ENCODE results near the gene AGAP1. TPM values are rescaled to one million over a fixed set of nuclear protein-coding genes. Genes with fewer than 3 reads are reported as not detected.

The AGAP1 gene
- polyA plus RNA-seq, 1 donor from 2014 or later, result 17.4 TPM

DNA sequence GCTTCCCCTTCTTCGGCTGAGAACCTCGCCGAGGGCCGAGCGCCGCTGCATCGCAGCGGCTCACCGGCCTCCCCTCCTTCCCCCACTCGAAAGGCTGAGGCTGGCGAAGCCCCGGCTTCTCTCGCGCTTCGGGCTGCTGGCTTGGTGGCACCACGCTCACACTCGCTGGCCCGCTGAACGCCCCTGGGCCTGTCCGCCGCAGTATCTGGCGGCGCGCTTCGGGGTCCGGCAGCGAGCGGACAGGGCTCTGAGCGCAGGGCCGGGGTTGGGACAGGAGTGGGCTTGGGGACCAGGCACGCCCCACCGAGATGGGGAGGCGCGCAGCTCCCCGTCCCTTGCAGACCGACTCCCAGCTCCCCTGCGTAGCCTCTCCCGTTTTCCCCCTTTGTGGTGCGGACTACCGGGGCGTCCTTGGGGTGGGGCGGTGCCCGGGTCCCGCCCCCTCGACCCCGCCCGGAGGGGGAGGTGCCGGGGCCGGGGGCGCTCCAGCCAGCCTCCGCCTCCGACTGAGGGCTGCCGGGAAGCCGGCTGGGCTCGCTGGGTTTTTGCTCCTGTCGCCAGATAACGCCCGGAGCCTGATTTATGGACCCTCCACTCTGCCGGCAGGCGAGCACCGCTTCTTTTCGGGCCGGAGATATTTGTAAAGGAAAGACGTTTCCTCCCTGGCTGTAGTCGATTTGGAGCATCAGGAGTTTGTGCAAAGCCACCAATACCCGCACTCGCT is 670.5 kb downstream of the AGAP1 start:
- no peak overlapping the region for H3K27ac ChIP-seq (ENCODE audit: low read length)
- no peak overlapping the region for H2AFZ ChIP-seq (ENCODE audit: low read depth, low read length)
- H3K27me3 ChIP-seq (ENCODE audit: insufficient read depth, low read depth, low read length), result peaks cover 100% of the 10 kb centered on the region
- no peaks in the 10 kb centered on the region for H3F3A ChIP-seq (ENCODE audit: insufficient read depth, low read length, poor library complexity, severe bottlenecking)
- TF ChIP-seq REST (IDR thresholded peaks at IDR 0.05; ENCODE audit: borderline replicate concordance), result no peak
- TF ChIP-seq, protein P1, sequence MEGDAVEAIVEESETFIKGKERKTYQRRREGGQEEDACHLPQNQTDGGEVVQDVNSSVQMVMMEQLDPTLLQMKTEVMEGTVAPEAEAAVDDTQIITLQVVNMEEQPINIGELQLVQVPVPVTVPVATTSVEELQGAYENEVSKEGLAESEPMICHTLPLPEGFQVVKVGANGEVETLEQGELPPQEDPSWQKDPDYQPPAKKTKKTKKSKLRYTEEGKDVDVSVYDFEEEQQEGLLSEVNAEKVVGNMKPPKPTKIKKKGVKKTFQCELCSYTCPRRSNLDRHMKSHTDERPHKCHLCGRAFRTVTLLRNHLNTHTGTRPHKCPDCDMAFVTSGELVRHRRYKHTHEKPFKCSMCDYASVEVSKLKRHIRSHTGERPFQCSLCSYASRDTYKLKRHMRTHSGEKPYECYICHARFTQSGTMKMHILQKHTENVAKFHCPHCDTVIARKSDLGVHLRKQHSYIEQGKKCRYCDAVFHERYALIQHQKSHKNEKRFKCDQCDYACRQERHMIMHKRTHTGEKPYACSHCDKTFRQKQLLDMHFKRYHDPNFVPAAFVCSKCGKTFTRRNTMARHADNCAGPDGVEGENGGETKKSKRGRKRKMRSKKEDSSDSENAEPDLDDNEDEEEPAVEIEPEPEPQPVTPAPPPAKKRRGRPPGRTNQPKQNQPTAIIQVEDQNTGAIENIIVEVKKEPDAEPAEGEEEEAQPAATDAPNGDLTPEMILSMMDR (IDR thresholded peaks at IDR 0.05; ENCODE audit: poor library complexity, severe bottlenecking), result no peak
- no peak for TF ChIP-seq SMC3 (conservative IDR thresholded peaks at IDR 0.05; ENCODE audit: poor library complexity)
- peak; percentile 6 for TF ChIP-seq POLR2AphosphoS5 (IDR thresholded peaks at IDR 0.05)
- TF ChIP-seq EZH2 (IDR thresholded peaks at IDR 0.05; ENCODE audit: borderline replicate concordance, insufficient read depth, low read length, poor library complexity, severe bottlenecking), result peak; percentile 75
- TF ChIP-seq RAD21 (conservative IDR thresholded peaks at IDR 0.05), result no peak
- TF ChIP-seq TAF1 (IDR thresholded peaks at IDR 0.05; ENCODE audit: low read depth), result no peak
- H4K20me1 ChIP-seq (ENCODE audit: insufficient read depth), result no peaks in the 10 kb centered on the region
- H3K9me3 ChIP-seq (ENCODE audit: low read length), result no peaks in the 10 kb centered on the region
- no peaks in the 10 kb centered on the region for H3K79me2 ChIP-seq (replicated peaks; ENCODE audit: insufficient read depth, low read length)
- peak overlapping the region; percentile 56 for H3K4me3 ChIP-seq (ENCODE audit: low read length)
- H3K9ac ChIP-seq (ENCODE audit: low read length), result peak overlapping the region; percentile 5
- H3K4me2 ChIP-seq (ENCODE audit: low read length), result no peak overlapping the region
- no peaks in the 10 kb centered on the region for H3K9me2 ChIP-seq (ENCODE audit: insufficient read depth, low read length)
- no peaks in the 10 kb centered on the region for H3K36me3 ChIP-seq (ENCODE audit: insufficient read depth, low read length)

GRCh38 chr2:236164925-236165841 is 671.3 kb downstream of the AGAP1 start:
- H3K36me3 ChIP-seq (ENCODE audit: insufficient read depth, low read length), result no peaks in the 10 kb centered on the region
- H3K9me2 ChIP-seq (ENCODE audit: insufficient read depth, low read length), result no peaks in the 10 kb centered on the region
- H3F3A ChIP-seq (ENCODE audit: insufficient read depth, low read length, poor library complexity, severe bottlenecking), result no peaks in the 10 kb centered on the region
- TF ChIP-seq EZH2 (IDR thresholded peaks at IDR 0.05; ENCODE audit: borderline replicate concordance, insufficient read depth, low read length, poor library complexity, severe bottlenecking) (no peak), TAF1 (IDR thresholded peaks at IDR 0.05; ENCODE audit: low read depth) (no peak), REST (IDR thresholded peaks at IDR 0.05; ENCODE audit: borderline replicate concordance) (no peak), RAD21 (conservative IDR thresholded peaks at IDR 0.05) (no peak), POLR2AphosphoS5 (IDR thresholded peaks at IDR 0.05) (no peak), MXI1 (conservative IDR thresholded peaks at IDR 0.05; ENCODE audit: poor library complexity, severe bottlenecking) (no peak), EP300 (conservative IDR thresholded peaks at IDR 0.05; ENCODE audit: poor library complexity, severe bottlenecking) (no peak), SMC3 (conservative IDR thresholded peaks at IDR 0.05; ENCODE audit: poor library complexity) (no peak)
- TF ChIP-seq, protein P1 (IDR thresholded peaks at IDR 0.05; ENCODE audit: poor library complexity, severe bottlenecking), result no peak
- no peak overlapping the region for H3K27ac ChIP-seq (ENCODE audit: low read length)
- no peaks in the 10 kb centered on the region for H3K9me3 ChIP-seq (ENCODE audit: low read length)
- H3K4me2 ChIP-seq (ENCODE audit: low read length), result no peak overlapping the region
- peaks cover 100% of the 10 kb centered on the region for H3K27me3 ChIP-seq (ENCODE audit: insufficient read depth, low read depth, low read length)
- peak overlapping the region; percentile 56 for H3K4me3 ChIP-seq (ENCODE audit: low read length)
- H2AFZ ChIP-seq (ENCODE audit: low read depth, low read length), result no peak overlapping the region
- no peaks in the 10 kb centered on the region for H4K20me1 ChIP-seq (ENCODE audit: insufficient read depth)
- no peak overlapping the region for H3K9ac ChIP-seq (ENCODE audit: low read length)
- no peaks in the 10 kb centered on the region for H3K79me2 ChIP-seq (replicated peaks; ENCODE audit: insufficient read depth, low read length)

All from neural cell (in vitro differentiated cells).